ENCODE data around the gene SETD1B. TPM values are rescaled to one million over a fixed set of nuclear protein-coding genes. Genes with fewer than 3 reads are reported as not detected.

The SETD1B gene
- total RNA-seq, 1 experiment from 2014 or later = 40.4 TPM

- no peak overlapping the region for H3T11ph ChIP-seq (ENCODE audit: low read length)
- no peak overlapping the region for H2BK5ac ChIP-seq (ENCODE audit: insufficient read length, low read length)
- H4K8ac ChIP-seq (replicated peaks; ENCODE audit: insufficient read length, low read depth, low read length) = no peak overlapping the region
- H3K4me1 Mint-ChIP-seq = peaks cover 0 to 8% of the 10 kb centered on the region in 2 experiments; a peak in 1 of 4 replicates
- no peak overlapping the region; a peak in 1 of 7 replicates for H3K27ac Mint-ChIP-seq
- H4K20me1 ChIP-seq (ENCODE audit: control insufficient read depth, insufficient read depth, insufficient read length) = no peaks in the 10 kb centered on the region
- no peaks in the 10 kb centered on the region for H3K9me3 ChIP-seq (ENCODE audit: control insufficient read depth, low read depth, low read length)
- peak; percentile 18 for DNase-seq
- no CpG with 5 or more reads among the region's 8 CpGs for WGBS (ENCODE audit: extremely low coverage, insufficient read length, low lambda C conversion rate)
- H3K27ac ChIP-seq (ENCODE audit: insufficient read length, low read depth, low read length) = no peak overlapping the region
- no peaks in the 10 kb centered on the region for H3K79me1 ChIP-seq (ENCODE audit: insufficient read depth, low read depth, low read length, poor library complexity, severe bottlenecking)
- H3K79me2 ChIP-seq (ENCODE audit: insufficient read depth, low read length) = no peaks in the 10 kb centered on the region
- H2BK120ac ChIP-seq (ENCODE audit: low read depth, low read length, poor library complexity, severe bottlenecking) = no peak overlapping the region
- H2AFZ ChIP-seq (ENCODE audit: low read length) = no peak overlapping the region
- H3K27me3 Mint-ChIP-seq (ENCODE audit: low read depth) = no peaks in the 10 kb centered on the region
- peak overlapping the region in 1 of 2 experiments; percentile 53; a peak in 1 of 5 replicates for H3K4me3 Mint-ChIP-seq
- H4K91ac ChIP-seq (ENCODE audit: insufficient read length, low read depth, low read length) = no peak overlapping the region
- no peak overlapping the region for H3K14ac ChIP-seq (ENCODE audit: insufficient read depth, low read length)
- no peaks in the 10 kb centered on the region for H3K4me1 ChIP-seq (ENCODE audit: insufficient read depth, low read length)
- H3K27me3 ChIP-seq (ENCODE audit: insufficient read depth, low read length) = no peaks in the 10 kb centered on the region
- no peak overlapping the region for H2BK12ac ChIP-seq (ENCODE audit: insufficient read length, low read depth, low read length)
- H3K9me3 Mint-ChIP-seq = no peaks in the 10 kb centered on the region; a peak in 1 of 5 replicates
- H3K36me3 Mint-ChIP-seq (ENCODE audit: insufficient read depth in 1 of 3, low read depth in 3 of 3) = peaks cover 24 to 79% (median 63%) of the 10 kb centered on the region in 3 experiments; a peak in 6 of 7 replicates
- no peak overlapping the region for H3K9ac ChIP-seq (ENCODE audit: extremely low read depth, insufficient read length, low read length)
- H2AK5ac ChIP-seq (ENCODE audit: insufficient read length, low read length) = no peak overlapping the region
- H3K56ac ChIP-seq (ENCODE audit: insufficient read length, low read depth, low read length) = no peak overlapping the region
- H4K5ac ChIP-seq (ENCODE audit: insufficient read length, low read depth, low read length) = no peak overlapping the region
- no peak overlapping the region for H3K23ac ChIP-seq (ENCODE audit: insufficient read length, low read depth, low read length)
- no peak overlapping the region for H3K18ac ChIP-seq (ENCODE audit: insufficient read length, low read depth, low read length)
- no peak overlapping the region for H2BK20ac ChIP-seq (ENCODE audit: low read depth, low read length, poor library complexity, severe bottlenecking)
- no peak for TF ChIP-seq CTCF (conservative IDR thresholded peaks at IDR 0.05)
- no peak overlapping the region for H3K4me2 ChIP-seq (ENCODE audit: insufficient read depth, insufficient read length, low read length)
- H3K23me2 ChIP-seq (ENCODE audit: insufficient read length, low read depth, low read length, poor library complexity, severe bottlenecking) = no peaks in the 10 kb centered on the region
- H2BK15ac ChIP-seq (ENCODE audit: low read depth, low read length) = no peak overlapping the region
- no peak overlapping the region for H3K4ac ChIP-seq (ENCODE audit: low read depth, low read length)
Measured at GRCh38 chr12:121828306-121828705, 24.5 kb downstream of the SETD1B start.

All from H9 (cell line).